Inferior parietal cortex (tissue), 1 donor: Measurements from ENCODE around the gene INTS6.

Experiments used
- DNase-seq: peaks from one replicate; pipeline ENCODE4 v3.0.0-alpha.2; 2016; ENCODE audit errors: extremely low spot score

Gene INTS6

GRCh38 chr13:51342706-51343105 lies 110.1 kb downstream of the INTS6 start:
- DNase-seq = no peak

DNA sequence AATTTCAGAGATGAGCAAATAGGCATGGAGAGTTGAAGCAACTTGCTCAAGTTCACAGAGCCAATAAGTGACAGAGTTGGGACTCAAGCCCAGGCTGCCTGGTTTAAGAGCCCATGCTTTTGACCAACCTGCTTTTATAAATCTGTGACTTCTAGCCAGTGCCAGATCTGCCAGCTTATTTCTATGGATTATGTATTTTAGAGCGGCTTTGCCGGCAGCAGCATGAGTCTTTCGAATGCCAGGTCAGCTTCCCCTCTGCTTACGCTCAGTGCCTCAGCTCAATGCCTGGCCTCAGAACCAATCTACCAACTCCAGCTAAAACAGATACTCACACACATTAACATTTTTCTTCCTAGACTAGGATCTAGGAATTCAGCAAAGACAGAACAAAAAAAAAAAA lies 111.0 kb downstream of the INTS6 start:
- DNase-seq = no peak

DNA sequence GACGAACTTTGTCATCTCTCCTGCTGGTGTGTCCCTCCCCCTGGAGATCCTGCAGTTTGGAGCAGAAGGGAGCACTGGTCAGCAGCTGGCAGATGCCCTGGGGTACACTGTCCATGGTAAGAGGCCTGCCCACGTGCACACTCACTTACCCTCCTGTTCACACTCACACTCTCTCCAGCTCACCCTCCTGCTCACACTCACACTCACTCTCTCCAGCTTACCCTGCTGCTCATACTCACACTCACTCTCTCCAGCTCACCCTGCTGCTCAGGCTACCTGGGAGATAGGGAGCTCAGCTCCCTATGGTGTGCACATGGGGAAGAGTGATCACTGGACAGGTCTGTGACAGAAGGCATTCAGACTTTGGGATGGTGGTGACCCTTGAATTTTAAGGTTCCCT lies 111.6 kb downstream of the INTS6 start:
- no peak for DNase-seq

DNA sequence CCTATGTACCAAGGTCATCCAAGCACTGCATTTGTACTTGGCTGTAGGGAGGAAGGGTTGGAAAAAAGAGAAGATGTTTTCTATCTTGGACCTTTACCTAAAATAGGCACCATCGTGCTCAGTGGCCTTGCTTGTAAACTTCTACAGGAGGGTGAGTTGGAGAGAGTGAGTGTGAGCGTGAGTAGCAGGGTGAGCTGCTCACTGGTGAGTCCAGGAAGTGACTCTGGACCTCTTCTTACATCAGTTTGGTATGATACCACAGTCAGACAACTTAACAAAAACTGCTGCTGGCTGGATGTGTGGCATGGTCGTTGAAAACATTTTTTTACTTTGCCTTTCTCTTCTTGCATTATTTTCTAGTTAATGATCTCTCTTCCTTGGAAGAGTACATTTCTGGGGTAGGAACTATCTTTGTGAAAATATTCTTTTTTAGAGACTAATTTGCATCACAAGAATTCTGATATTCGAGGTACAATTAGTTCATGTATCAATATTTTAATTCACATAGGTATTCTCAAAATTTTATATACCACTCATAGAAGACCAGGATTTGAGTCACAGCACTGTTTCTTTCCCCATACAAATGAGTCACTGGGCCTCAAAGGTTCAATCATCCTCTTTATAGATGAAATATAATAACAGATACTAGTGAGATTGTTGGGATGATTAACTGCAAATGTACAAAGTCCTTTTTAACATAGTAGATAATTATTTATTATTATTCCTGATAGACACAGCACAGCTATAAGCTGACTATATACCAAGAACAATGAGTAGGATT lies 112.7 kb downstream of the INTS6 start:
- DNase-seq = no peak

DNA sequence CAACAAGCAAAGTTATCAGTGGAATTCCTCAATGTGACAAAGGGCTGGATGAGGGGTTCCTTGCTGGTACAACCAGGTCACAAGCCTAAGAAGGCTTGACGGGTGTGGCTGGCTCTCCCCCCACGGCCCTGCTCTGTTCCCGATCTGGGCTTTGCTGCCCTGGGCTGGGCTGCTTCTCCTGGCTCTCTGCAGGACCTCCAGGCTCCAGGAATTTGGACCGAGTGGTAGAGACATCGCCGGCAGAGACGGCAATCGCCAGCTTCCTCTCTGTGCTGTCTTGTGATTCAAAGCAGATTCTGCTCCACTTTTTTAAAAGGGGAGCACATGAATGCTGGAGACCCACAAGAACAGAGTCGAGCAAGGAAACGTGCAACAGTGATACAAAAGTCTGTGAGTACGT lies 113.5 kb downstream of the INTS6 start, which contains the start of gene SERPINE3:
TSS of gene SERPINE3 (plus strand) at position 338 of the 400 bp plus-strand sequence. CDS start 1,401 bp downstream, outside the sequence.
- no peak for DNase-seq

- no peak for DNase-seq
These were observed 116.1 kb downstream of the INTS6 start for GRCh38 chr13:51336746-51337145.

DNA sequence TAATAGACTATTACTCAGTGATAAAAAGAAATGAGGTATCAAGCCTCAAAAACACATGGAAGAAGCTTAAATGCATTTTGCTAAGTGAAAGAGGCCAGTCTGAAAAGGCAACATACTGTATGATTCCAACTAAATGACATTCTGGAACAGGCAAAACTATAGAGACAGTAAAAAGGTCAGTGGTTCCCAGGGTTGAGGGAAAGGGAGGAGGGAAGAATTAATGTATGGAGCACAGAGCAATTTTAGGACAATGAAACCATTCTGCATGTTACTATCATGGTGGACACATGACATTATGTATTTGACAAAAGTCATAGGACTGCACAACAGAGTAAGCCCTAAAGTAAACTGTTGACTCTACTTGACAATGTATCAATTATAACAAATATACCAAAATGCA lies 119.0 kb downstream of the INTS6 start:
- DNase-seq = no peak

DNA sequence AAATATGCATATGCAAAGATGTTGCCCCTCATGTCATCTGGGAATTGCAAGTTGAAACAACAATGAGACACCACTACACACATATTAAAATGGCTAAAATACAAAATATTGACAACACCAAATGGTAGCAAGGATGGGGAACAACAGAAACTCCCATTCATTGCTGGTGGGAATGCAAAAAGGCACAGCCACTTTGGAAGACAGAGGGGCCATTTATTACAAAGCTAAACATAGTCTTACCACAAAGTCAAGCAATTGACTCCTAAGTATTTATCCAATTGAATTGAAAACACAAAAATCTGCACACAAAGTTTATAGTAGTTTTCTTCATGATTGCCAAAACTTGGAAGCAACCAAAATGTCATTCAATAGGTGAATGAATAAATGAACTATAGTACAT lies 119.4 kb downstream of the INTS6 start:
- no peak for DNase-seq

- no peak for DNase-seq
These were observed 120.1 kb downstream of the INTS6 start for GRCh38 chr13:51332566-51333361.

- DNase-seq = no peak
These were observed 121.4 kb downstream of the INTS6 start for GRCh38 chr13:51331354-51331861.

- peak; percentile 39 for DNase-seq
These were observed 122.0 kb downstream of the INTS6 start for GRCh38 chr13:51330791-51331190.

- no peak for DNase-seq
These were observed 123.2 kb downstream of the INTS6 start for GRCh38 chr13:51329606-51330005.

- no peak for DNase-seq
These were observed 124.3 kb downstream of the INTS6 start for GRCh38 chr13:51328488-51328887.

DNA sequence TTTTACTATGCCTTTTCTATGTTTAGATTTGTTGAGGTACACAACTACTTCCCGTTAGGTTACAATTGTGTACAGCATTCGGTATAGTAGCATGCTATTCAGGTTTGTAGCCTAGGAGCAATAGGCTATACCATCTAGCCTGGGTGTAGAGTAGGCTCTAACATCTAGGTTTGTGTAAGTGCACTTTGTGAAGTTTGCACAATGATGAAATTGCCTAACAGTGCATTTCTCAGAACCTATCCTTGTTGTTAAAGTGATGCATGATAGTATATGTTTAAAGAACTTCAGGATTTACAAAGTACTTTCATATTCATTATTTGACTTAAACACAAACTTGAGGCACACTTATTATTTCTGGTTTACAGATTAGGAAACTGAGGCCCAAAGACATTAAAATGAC lies 124.9 kb downstream of the INTS6 start:
- no peak for DNase-seq

DNA sequence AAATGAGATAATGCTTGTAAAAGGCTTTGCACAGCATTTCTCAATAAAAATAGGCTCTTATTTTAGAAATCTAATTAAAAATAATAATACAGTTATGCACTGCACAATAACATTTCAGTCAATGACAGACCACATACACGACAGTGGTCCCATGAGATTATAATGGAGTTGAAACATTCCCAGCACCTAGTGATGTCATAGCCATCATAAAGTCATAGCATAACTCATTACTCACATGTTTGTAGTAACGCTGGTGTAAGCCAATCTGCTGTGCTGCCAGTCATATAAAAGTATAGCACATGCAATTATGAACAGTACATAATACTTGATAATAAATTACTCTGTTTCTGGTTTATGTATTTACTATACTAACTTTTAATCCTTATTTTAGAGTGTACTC lies 126.1 kb downstream of the INTS6 start:
- no peak for DNase-seq

GRCh38 chr13:51325837-51326236 lies 127.0 kb downstream of the INTS6 start:
- DNase-seq = peak; percentile 51

- peak; percentile 51 for DNase-seq
These were observed 128.0 kb downstream of the INTS6 start for GRCh38 chr13:51324714-51325420.

- DNase-seq = no peak
These were observed 128.9 kb downstream of the INTS6 start for GRCh38 chr13:51323824-51324511.

- no peak for DNase-seq
These were observed 130.0 kb downstream of the INTS6 start for GRCh38 chr13:51322826-51323225.

GRCh38 chr13:51321836-51322235 lies 131.0 kb downstream of the INTS6 start:
- no peak for DNase-seq

- no peak for DNase-seq
These were observed 134.0 kb downstream of the INTS6 start for GRCh38 chr13:51318876-51319275.

DNA sequence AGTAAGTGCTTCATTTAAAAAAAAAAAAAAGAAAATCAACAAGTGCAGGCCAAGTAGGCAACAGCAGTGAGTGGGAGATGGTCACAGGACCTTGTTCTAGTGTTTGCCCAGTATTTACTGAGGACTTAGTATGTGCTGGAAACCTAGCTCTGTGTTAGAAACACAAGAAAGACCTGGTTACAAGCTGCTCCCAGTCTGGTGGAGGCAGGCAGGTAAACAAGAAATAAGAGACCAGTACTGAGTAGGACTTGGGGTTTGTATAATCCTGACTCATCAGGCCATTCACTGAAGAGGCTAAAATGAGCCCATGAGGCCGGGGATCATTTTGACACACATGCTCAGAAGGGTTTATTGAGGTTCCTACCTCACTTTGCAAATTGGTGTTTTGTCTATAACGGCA lies 134.8 kb downstream of the INTS6 start:
- no peak for DNase-seq
